Mesenteric fat pad (tissue), 1 donor: ENCODE results near the gene MRPL11. TPM values are rescaled to one million over a fixed set of nuclear protein-coding genes. Genes with fewer than 3 reads are reported as not detected.

ENCODE experiments used
- DNase-seq: peaks from one replicate; pipeline ENCODE4 v3.0.0-alpha.2; 2020; ENCODE audit warnings: low spot score
- total RNA-seq: library from RNA; stranded (reverse); fragmentation: NEBNext Ultra II Directional; extraction: Animal tissue kit (Norgen Biotek cat#: 25700); gene quantifications from one replicate; pipeline ENCODE4 v1.2.1, GENCODE V29; 2021
- donor health status: DM: yes; HTN: yes; CAD: no.

Gene MRPL11
- total RNA-seq, 1 donor from 2014 or later = 32.2 TPM

GRCh38 chr11:66407651-66408050, 31.0 kb downstream of the MRPL11 start:
- DNase-seq = no peak

GRCh38 chr11:66393954-66394353, 44.7 kb downstream of the MRPL11 start:
- DNase-seq = no peak

GRCh38 chr11:66391322-66391721, 47.3 kb downstream of the MRPL11 start:
- DNase-seq = no peak

GRCh38 chr11:66388780-66389386, 49.8 kb downstream of the MRPL11 start:
- no peak for DNase-seq

GRCh38 chr11:66386171-66387069, 52.2 kb downstream of the MRPL11 start:
- no peak for DNase-seq

Other genes starting within 250 kb of the MRPL11 start
- 35.0 TPM for gene KLC2, start 181.1 kb downstream of the MRPL11 start, total RNA-seq
- 138 TPM for gene RAB1B, start 170.2 kb downstream of the MRPL11 start, total RNA-seq
- gene CNIH2, start 160.7 kb downstream of the MRPL11 start, total RNA-seq = 0.55 TPM
- 81.7 TPM for gene YIF1A, start 149.7 kb downstream of the MRPL11 start, total RNA-seq
- 0.19 TPM for gene TMEM151A, start 147.0 kb downstream of the MRPL11 start, total RNA-seq
- 810 TPM for gene CD248, start 121.8 kb downstream of the MRPL11 start, total RNA-seq
- 6.5 TPM for gene RIN1, start 102.4 kb downstream of the MRPL11 start, total RNA-seq
- 31.8 TPM for gene BRMS1, start 93.7 kb downstream of the MRPL11 start, total RNA-seq
- 16.1 TPM for gene B4GAT1, start 91.2 kb downstream of the MRPL11 start, total RNA-seq
- 5.9 TPM for gene SLC29A2, start 67.1 kb downstream of the MRPL11 start, total RNA-seq
- not detected for gene NPAS4, start 17.8 kb downstream of the MRPL11 start, total RNA-seq
- 11.6 TPM for gene PELI3, start 28.1 kb upstream of the MRPL11 start, total RNA-seq
- gene DPP3, start 41.6 kb upstream of the MRPL11 start, total RNA-seq = 26.5 TPM
- gene BBS1, start 71.8 kb upstream of the MRPL11 start, total RNA-seq = 14.8 TPM
- 14.1 TPM for gene ZDHHC24, start 107.2 kb upstream of the MRPL11 start, total RNA-seq
- gene ACTN3, start 108.1 kb upstream of the MRPL11 start, total RNA-seq = 0.10 TPM
- gene CTSF, start 129.8 kb upstream of the MRPL11 start, total RNA-seq = 44.2 TPM
- gene CCDC87, start 154.2 kb upstream of the MRPL11 start, total RNA-seq = not detected
- gene CCS, start 154.3 kb upstream of the MRPL11 start, total RNA-seq = 31.5 TPM
- gene RBM14, start 177.8 kb upstream of the MRPL11 start, total RNA-seq = 64.0 TPM
- gene RBM4, start 199.9 kb upstream of the MRPL11 start, total RNA-seq = 95.7 TPM
- gene RBM4B, start 239.0 kb upstream of the MRPL11 start, total RNA-seq = 8.0 TPM